ENCODE data around the gene DCBLD2. TPM values are rescaled to one million over a fixed set of nuclear protein-coding genes. Genes with fewer than 3 reads are reported as not detected.
A peak's percentile ranks its signal among the peaks of the same experiment; 100 is the strongest.

The DCBLD2 gene
- total RNA-seq, 4 donors from 2014 or later = 37.3 to 48.4 (median 46.6) TPM

GRCh38 chr3:98902351-98902740, 851 bp upstream of the DCBLD2 start:
- no peak for DNase-seq (ENCODE audit: extremely low spot score)
- H3K27ac ChIP-seq (replicated peaks in 1 of 4) = peak overlapping the region; percentile 77 to 97 (median 94)
- H3K4me3 ChIP-seq = peak overlapping the region; percentile 92 to 98 (median 93)
- H3K9me3 ChIP-seq = no peaks in the 10 kb centered on the region
- no peak for TF ChIP-seq CTCF (IDR thresholded peaks at IDR 0.05)
- no peak for TF ChIP-seq EP300 (IDR thresholded peaks at IDR 0.05)
- TF ChIP-seq POLR2A (IDR thresholded peaks at IDR 0.05; ENCODE audit: low read depth) = no peak
- peaks cover 10 to 40% (median 35%) of the 10 kb centered on the region in 4 donors for H3K4me1 ChIP-seq
- no peaks in the 10 kb centered on the region for H3K36me3 ChIP-seq
- H3K27me3 ChIP-seq = no peaks in the 10 kb centered on the region
- intact Hi-C loops (cut with DNase I) = loop anchor here (5.0 to 10.0 kb wide), 2 partner anchors 85 to 92 kb away; no protein-coding TSS in a partner anchor
- WGBS = 25% methylated on average over 4 of the region's 4 CpGs

GRCh38 chr3:98901119-98901391, 440 bp downstream of the DCBLD2 start:
- peak overlapping the region; percentile 92 to 98 (median 93) for H3K4me3 ChIP-seq
- DNase-seq (ENCODE audit: extremely low spot score) = no peak
- no peaks in the 10 kb centered on the region for H3K27me3 ChIP-seq
- H3K9me3 ChIP-seq = no peaks in the 10 kb centered on the region
- intact Hi-C loops (cut with DNase I) = loop anchor here (5.0 to 10.0 kb wide), 2 partner anchors 84 to 94 kb away; no protein-coding TSS in a partner anchor
- peaks cover 10 to 40% (median 35%) of the 10 kb centered on the region in 4 donors for H3K4me1 ChIP-seq
- TF ChIP-seq CTCF (IDR thresholded peaks at IDR 0.05) (no peak), POLR2AphosphoS5 (IDR thresholded peaks at IDR 0.05) (no peak), POLR2A (IDR thresholded peaks at IDR 0.05; ENCODE audit: low read depth) (no peak), EP300 (IDR thresholded peaks at IDR 0.05) (no peak)
- H3K36me3 ChIP-seq = no peaks in the 10 kb centered on the region
- peak overlapping the region; percentile 93 to 97 (median 95) for H3K27ac ChIP-seq (replicated peaks in 1 of 4)
- WGBS = 0% methylated on average over 15 of the region's 26 CpGs

GRCh38 chr3:98900265-98901118, 1.0 kb downstream of the DCBLD2 start:
- Histone ChIP-seq H3K36me3 (no peaks in the 10 kb centered on the region), H3K27ac (replicated peaks in 1 of 4) (peak overlapping the region; percentile 93 to 97 (median 95)), H3K9me3 (no peaks in the 10 kb centered on the region), H3K4me1 (peaks cover 10 to 40% (median 35%) of the 10 kb centered on the region in 4 donors), H3K27me3 (no peaks in the 10 kb centered on the region), H3K4me3 (peak overlapping the region; percentile 92 to 98 (median 93))
- intact Hi-C loops (cut with DNase I) = loop anchor here (5.0 to 10.0 kb wide), 2 partner anchors 83 to 94 kb away; no protein-coding TSS in a partner anchor
- no peak for TF ChIP-seq POLR2A (IDR thresholded peaks at IDR 0.05; ENCODE audit: low read depth)
- no peak for TF ChIP-seq CTCF (IDR thresholded peaks at IDR 0.05)
- TF ChIP-seq POLR2AphosphoS5 (IDR thresholded peaks at IDR 0.05) = no peak
- DNase-seq (ENCODE audit: extremely low spot score) = no peak
- WGBS = 6% methylated on average over 23 of the region's 23 CpGs

GRCh38 chr3:98897701-98898100, 3.8 kb downstream of the DCBLD2 start:
- H3K4me1 ChIP-seq = peaks cover 13 to 46% (median 43%) of the 10 kb centered on the region in 4 donors
- WGBS = 91% methylated on average over 1 of the region's 1 CpG
- intact Hi-C loops (cut with DNase I) = no loop called here

More at GRCh38 chr3:98897701-98898100, 3.8 kb downstream of the DCBLD2 start:
- Histone ChIP-seq H3K36me3 (no peaks in the 10 kb centered on the region), H3K27me3 (no peaks in the 10 kb centered on the region), H3K9me3 (no peaks in the 10 kb centered on the region), H3K27ac (replicated peaks in 1 of 4) (no peak overlapping the region), H3K4me3 (no peak overlapping the region)
- no peak for DNase-seq (ENCODE audit: extremely low spot score)
- TF ChIP-seq EP300 (IDR thresholded peaks at IDR 0.05) (no peak), POLR2AphosphoS5 (IDR thresholded peaks at IDR 0.05) (no peak), POLR2A (IDR thresholded peaks at IDR 0.05; ENCODE audit: low read depth) (no peak), CTCF (IDR thresholded peaks at IDR 0.05) (no peak)
